ENCODE results near the gene NCAM1.

Gene NCAM1

DNA sequence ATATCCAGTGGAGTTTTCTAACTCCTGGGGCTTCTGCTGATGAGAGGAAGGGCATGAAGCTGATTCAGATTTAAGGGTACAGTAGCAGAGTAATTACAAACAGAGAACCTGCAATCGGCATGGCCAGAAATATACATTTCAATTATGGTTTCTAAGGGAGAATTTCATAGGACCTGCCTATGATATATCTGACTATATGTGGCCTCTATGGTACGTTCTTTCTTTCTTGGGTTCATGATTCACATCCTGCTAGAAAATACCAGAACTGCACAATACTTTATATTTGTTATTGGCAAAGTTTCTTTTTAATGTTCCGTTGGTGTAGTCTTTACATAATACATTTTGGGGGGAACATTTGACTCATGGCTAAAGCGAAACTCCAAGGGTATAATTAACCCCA, 290.1 kb downstream of the NCAM1 start:
- DNase-seq (ENCODE audit: low read depth in 2 of 2): no peak

DNA sequence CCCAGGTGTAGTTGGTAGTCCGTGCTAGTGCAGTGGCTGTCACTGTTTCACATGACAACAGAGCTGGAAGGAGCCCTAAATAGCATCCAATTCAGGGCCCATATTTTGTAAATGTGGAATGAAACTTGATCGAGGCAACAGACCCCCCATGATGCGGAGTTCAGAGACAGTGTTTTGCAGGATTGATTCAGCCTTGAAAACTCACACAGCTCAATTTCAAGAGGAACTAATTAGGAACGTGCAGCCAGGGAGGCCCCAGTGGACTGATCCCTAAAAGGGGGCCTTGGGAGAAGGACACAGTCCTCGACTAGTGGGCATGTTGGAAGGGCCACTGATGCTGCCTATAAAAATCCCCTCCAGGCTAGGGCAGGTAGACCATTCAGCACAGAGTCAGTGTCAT, 292.2 kb downstream of the NCAM1 start:
- no peak for DNase-seq (ENCODE audit: low read depth in 2 of 2)

DNA sequence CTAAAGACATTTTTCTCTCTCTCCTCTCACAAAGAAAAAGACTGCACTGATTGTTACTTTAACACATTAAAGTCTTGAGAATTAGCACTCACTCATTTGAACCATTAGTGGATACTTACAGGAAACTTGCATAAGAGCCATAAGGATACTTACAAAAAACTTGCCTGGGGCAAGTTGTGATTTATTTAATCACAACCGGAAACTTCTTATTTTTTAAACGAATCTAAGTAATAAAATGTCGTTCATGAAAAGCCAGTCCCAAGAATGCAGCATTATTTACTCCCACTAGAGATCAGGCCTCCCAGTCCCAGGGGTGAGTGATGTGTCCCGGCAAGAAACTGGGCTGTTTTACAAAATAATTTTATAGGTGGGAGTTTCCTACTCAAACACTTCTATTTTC, 293.9 kb downstream of the NCAM1 start:
- no peak for DNase-seq (ENCODE audit: low read depth in 2 of 2)

DNA sequence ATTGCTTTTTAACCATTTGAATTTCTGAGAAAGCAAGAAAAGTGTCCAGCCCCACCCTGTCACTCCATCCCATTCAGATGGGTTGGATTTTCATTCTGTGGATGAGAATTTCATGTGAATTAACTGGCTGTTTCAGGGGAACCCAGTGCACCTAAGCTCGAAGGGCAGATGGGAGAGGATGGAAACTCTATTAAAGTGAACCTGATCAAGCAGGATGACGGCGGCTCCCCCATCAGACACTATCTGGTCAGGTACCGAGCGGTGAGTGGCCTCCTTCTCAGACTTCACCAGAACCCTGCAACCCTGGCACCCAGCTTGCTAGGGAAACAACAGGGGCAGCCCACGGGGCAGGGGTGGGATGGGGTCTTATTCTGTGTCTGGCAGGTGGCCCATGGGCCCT, 294.5 kb downstream of the NCAM1 start:
- DNase-seq (ENCODE audit: low read depth in 2 of 2): no peak

DNA sequence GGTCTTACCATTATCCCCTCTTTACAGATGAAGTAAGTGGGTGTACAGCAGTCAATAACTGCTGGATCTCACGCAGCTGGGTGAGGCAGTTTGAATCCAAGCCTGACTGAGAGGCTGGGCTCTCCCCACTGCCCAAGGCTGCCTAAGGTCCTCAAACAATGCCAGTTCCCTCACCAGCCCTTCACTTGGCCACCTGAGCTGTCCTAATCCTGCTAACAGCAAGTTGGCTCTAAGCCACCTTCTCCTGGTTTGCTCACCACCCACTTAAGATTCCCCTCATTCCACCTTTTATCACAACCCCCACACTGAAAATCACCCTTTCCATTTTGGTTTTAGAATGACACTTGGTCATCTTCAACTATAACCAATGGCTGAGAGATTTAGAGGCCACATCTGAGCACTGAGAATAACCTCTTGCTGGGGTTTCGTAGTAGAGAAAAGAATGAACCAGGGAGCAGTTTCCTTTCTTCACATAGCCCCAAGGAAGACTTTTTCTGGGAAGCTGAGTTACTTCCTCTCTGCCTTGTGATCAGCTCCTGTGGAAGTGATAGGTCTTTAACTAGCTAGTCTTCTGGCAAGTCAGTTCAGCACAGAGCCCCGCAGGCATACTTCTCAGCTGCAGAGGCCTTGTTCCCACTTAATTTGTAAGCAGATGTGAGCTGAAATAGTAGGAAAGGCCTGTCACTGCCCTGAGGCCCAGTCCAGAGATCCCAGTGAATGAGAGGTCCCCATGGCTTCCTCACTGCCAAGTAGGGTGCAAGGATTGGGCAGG, 295.4 kb downstream of the NCAM1 start:
- no peak for DNase-seq (ENCODE audit: low read depth in 2 of 2)

DNA sequence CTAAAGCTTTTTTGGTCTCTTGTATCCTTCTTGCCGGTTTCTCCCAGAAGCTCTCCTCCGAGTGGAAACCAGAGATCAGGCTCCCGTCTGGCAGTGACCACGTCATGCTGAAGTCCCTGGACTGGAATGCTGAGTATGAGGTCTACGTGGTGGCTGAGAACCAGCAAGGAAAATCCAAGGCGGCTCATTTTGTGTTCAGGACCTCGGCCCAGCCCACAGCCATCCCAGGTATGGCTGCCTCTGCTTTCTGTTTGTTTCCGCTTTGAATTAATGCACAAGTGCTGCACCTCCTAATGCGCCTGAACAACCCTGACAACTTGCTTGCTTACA, 298.8 kb downstream of the NCAM1 start:
- DNase-seq (ENCODE audit: low read depth in 2 of 2): no peak

DNA sequence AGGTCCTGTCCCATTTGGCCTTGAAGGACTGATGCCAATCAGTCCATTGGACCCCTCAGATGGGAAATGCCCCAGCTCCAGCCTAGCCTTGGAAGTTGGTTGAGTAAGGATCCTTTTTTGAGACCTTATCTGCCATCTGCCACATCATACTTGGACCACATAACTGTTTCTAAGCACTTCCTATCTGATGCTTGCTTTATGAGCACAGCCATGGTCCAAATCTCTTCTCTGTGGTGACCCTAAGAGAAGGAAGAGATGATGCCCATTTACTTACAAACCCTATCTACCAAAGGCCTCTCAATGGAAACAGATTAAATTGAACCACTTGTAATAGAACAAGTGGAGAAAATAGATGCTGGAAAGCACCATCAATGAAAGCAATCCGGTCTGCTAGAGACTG, 299.3 kb downstream of the NCAM1 start:
- no peak for DNase-seq (ENCODE audit: low read depth in 2 of 2)

DNA sequence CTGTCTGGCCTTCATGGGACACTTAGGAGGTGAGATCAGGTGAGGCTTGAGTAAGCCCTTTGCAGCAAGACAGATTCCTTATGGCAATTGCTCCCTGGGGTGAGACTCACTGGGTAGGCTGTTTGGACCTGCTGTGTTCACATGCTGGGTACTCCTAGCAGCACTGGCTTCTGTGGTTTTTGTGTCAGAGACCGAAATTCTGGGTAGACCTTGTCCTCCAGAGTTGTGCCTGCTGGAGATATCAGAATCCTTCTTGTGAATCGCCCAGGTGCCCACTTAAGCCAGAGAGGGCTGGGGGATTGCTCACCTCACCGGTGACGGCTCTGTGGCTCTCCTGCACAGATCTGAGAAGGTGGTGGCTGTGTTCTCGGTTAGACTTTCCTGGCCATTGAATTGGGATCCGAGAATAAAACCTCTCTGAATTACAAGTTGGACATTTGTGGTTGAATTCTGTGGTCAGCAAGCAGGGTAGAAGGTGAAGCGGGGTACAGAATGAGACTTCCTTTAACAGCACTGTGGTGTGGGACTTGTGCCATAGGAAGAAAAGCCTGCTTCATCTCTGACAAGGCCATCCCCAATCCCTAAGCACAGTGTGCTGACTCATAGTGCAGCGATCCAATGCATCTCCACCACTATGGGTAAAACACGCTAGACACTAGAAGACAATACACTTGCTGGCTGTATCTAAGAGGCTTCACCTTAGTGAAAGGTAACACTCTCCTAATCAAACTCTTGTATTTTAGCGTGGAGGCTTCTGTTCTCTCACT, 300.7 kb downstream of the NCAM1 start:
- no peak for DNase-seq (ENCODE audit: low read depth in 2 of 2)

DNA sequence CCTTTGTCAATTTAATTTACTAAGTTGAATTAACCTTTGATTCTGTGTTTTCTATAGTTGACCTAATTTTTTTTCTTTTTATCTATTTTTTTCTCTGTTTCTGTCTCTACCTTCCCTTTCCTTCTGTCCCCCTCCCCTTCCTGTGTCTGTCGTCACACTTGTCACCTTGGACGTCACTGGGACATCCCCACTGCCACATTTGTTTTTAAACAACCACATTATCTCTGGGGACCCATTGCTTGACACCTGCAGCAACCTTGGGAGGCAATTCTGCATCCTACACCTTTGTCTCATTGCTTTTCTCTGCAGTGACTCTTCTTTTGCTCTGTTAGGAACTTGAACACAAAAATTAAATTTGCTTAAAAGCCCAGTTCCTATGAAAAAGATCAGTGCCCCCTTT, 301.4 kb downstream of the NCAM1 start:
- no peak for DNase-seq (ENCODE audit: low read depth in 2 of 2)

DNA sequence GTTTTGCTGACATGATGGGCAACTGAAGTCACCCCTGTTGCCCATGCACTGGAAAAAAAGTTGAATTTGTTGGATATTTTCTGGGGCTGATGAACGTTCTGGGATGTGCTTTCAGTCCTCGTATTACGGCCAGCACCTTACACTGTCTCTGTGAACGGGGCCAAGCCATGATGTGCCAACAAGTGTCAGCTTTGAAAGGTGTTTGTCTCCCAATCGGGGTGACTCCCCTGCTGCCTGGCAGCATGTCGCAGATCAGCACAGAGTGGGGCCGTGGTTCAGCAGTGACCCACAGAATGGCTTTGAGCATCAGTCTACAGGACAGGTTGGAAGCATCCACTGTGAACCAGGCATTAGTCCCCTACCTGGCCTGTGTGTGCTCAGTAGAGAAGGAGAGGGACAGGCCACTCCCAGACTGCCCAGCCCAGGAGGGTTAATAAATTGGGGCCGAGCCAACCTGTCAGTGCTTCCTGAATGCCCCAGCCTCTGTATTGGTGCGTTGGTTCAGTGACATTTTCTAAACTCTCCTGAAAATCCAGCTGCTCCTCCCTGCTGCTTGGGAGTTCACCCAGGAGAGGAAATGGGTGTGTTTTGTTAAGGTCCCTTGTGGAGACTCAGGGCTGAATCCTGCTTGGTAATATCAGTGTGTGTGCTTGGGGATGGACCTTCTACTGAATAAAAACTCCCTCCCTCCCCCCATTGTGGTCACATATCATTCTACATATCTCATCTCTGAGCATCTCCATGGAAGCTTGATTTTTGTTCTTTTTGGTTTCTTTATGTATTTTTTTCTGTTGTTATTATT, 302.4 kb downstream of the NCAM1 start:
- DNase-seq (ENCODE audit: low read depth in 2 of 2): no peak

DNA sequence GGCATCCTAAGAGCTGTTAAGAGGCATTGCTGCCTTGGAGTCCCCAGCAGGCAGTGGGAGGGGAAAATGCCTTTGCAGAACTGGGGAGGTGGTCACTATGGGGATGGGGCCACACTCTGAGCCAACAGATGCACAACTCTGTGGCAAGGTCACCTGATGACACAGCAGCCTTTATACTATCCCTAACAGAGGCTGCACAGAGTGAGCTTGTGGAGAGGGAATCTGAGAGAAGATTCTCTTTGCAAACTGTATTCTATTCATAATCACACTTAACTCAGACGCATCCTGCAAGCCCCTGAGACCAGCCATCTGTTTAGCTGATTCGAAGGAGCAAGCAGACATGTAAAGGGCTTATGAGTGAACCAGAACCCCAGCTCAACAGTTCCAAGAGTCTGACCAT, 304.1 kb downstream of the NCAM1 start:
- no peak for DNase-seq (ENCODE audit: low read depth in 2 of 2)

DNA sequence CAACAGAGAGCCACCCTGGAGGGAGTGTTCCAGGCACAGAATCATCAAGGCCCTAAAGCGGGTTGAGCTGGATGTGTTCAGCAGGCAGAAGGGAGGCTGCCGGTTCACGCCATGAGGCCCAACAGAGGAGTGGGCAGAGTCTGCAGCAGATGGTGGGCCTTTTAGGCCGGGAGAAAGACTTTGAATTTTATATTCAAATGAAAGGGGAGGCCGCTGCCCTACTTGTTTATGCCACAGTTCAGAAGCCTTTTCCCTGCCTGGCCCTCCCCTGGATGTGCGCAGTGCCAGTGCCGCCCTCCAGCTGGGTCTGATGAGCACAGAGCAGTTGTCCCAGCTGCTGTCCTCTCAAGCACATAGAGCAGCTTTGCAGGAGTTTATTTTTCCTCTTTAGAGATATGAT, 306.3 kb downstream of the NCAM1 start:
- no peak for DNase-seq (ENCODE audit: low read depth in 2 of 2)

DNA sequence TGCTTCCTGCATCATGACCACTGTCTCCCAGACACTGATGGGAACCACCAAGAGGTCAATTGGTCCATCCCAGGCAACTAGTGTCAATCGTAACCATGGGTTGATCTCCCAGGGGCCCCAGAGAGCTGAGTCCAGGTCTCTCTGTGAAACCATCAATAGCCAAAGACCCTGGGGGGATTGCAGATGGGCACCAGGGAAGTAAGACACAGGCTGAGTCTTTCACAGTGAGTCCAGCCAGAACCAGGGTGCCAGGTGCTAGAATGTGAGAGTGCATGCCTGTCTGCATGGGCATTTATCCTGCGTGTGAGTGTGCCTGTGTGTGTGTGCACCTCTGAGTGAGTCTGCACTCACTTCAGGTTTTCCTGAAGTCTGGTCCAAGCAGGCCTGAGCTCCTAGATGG, 307.9 kb downstream of the NCAM1 start:
- DNase-seq (ENCODE audit: low read depth in 2 of 2): no peak

DNA sequence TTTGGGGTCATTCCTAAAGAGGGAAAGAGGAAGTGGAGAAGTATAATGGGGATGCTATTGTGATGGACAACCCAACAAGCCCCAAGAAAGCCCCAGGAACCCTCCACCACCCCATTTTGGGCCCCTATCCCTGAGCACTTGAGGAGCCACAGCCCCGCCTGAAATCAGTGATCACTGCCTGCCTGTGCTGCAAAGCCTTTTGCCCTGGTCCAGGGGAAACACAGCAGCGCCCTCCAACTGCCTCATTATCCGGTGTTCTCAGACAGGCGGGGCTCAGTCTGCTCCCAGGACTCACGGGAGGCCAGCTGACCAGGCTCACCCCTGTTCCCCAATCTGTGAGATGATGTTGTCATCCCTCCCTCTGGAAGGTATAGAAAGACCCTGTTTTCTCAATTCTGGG, 308.4 kb downstream of the NCAM1 start:
- DNase-seq (ENCODE audit: low read depth in 2 of 2): no peak

DNA sequence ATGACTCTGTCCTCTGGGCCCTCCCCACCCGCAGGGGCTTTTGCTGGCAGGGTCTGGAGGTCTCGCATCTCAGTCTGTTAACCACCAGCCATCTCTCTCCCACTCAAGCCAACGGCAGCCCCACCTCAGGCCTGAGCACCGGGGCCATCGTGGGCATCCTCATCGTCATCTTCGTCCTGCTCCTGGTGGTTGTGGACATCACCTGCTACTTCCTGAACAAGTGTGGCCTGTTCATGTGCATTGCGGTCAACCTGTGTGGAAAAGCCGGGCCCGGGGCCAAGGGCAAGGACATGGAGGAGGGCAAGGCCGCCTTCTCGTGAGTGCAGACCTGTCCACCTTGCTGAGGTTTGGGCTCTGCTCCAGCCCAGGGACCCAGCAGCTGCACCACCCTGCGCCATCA, 308.9 kb downstream of the NCAM1 start:
- no peak for DNase-seq (ENCODE audit: low read depth in 2 of 2)

DNA sequence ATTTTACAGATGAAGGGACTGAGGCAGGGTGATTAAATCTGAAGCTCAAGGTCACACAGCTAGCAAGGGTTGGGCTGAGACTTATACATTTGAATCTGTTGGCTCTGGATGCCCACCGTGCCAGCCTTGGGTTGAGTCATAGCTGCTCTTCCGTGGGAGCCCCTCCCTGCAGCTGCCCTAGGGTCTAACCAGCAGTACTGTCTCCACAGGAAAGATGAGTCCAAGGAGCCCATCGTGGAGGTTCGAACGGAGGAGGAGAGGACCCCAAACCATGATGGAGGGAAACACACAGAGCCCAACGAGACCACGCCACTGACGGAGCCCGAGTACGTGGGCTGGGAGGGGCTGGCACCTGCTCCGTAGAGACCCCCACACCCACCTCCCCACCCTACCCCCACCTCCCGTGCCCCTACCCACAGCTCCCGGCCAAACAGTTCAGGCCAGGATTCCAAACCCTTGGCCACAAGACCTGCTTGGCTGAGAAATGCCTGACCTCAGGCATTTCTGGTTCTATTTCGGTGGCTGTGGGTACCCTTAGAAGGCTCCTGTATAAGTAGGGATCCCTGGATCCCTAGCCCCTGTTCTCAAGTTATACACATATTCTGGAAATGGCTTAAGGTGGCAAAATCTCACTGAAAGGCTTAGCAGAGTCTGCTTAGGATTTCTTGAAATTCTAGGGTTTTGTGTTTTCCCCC, 310.5 kb downstream of the NCAM1 start:
- no peak for DNase-seq (ENCODE audit: low read depth in 2 of 2)

DNA sequence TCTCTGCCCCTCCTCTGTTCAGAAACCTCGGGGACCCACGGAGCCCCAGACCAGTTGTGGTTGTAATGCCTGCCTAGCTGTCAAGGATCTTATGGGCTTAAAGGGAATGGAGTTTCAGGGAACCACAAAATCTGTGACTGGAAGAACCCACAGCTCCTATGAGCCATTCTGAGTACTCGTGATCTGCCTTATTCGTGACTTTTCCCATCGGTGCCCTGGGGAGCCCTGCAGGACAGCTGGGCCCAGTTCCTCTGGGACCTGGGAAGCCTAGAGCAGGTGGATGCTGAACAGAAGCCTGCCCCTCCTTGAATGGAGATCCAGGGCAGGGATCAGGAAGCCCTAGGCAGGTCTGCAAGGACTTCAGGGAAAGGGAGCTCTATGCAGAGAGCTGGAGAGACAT, 311.1 kb downstream of the NCAM1 start:
- DNase-seq (ENCODE audit: low read depth in 2 of 2): no peak

DNA sequence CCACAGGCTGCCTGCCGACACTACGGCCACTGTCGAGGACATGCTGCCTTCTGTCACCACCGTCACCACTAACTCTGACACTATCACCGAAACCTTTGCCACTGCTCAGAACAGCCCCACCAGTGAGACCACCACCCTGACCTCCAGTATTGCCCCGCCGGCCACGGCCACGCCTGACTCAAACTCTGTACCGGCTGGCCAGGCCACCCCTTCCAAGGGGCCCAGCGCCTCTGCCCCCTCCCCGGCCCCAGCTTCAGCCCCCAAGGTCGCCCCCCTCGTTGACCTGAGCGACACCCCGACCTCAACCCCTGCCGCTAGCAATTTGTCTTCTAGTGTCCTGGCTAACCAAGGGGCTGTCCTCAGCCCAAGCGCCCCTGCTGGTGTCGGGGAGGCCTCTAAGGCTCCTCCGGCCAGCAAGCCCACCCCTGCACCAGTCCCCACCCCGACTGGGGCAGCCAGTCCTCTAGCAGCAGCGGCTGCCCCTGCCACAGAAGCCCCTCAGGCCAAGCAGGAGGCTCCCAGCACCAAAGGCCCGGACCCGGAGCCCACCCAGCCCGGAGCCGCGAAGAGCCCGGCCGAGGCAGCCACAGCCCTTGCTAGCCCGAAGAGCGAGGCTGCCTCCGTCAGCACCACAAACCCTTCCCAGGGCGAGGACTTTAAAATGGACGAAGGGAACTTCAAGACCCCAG, 311.9 kb downstream of the NCAM1 start:
- DNase-seq (ENCODE audit: low read depth in 2 of 2): no peak

DNA sequence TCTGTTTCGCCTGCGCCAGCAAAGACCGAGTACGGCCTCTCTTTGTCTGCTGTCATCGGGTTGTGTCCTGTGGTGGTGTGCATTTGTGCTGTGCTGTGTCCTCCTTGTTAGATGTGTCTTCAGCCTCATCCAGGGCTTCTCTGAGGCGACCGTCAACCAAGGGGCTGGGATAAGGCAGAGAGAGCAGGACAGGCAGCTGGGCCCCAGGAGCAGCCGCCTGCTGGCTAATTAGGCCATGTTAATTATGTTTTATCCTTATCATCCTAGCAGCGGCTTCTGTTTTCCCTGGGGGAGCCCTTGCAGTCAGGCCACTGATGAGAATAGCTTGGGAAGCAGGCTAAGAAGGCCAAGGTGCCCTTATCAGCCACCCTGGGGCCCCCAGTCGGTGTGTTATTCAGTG, 312.5 kb downstream of the NCAM1 start:
- DNase-seq (ENCODE audit: low read depth in 2 of 2): no peak

DNA sequence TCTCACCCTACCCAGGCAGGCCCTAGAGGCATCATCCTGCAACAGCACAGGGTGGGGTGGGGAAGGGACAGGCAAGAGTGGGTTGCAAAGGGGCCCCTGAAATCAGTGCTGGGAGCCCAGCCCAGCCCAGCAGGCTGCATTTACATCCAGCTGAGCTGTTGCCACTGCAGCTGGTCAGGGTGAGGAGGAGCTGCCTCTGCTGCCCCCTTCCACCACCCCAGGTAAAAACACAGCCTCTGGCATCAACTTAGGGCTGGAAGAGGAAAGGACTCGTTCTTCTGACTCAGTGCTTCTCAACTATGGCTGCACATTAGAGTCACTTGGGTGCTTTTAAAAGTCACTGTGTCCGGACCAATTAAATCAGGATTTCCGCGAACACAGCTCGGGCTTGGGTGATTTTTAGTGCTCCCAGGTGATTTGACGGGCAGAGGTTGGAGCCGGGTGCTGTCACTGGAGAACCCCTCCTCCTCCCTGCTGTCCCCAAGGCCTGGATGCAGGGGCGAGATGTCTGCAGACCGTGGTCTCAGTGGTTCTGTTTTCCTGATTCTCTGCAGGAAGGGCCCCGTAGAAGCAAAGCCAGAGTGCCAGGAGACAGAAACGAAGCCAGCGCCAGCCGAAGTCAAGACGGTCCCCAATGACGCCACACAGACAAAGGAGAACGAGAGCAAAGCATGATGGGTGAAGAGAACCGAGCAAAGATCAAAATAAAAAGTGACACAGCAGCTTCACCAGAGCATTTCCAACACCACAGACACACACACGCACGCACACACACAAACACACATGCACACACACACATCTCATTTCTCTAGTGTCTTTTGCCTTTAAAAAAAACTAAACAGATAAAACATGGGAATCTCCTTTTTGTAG, 313.7 kb downstream of the NCAM1 start:
- DNase-seq (ENCODE audit: low read depth in 2 of 2): no peak

DNA sequence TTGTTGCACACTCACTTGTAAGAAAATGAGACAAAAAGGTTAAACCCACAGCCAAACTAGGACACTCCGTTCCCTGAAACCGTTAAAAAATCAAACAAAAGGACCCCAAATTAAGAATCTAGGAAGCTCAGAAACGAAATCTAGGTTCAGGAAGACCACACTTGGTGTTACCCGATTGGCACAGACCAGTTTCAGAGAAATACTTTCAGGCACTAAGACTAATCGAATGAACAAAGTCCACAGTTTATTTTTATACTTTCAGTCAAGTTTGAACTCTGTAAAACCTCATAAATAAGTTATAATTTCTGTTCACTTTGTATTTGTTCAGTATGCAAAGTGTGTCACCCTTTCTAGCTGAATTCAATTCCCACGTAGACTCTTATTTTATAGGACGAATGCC, 314.4 kb downstream of the NCAM1 start:
- DNase-seq (ENCODE audit: low read depth in 2 of 2): no peak
